Islet of Langerhans (tissue), 1 donor: Measurements from ENCODE around the gene PLXNA3.

ENCODE experiments used
- FAIRE-seq: peaks from one replicate; lab custom pipeline; 2011; peaks lifted over from hg19 to GRCh38; lab: Jason Lieb, UNC

PLXNA3 gene

DNA sequence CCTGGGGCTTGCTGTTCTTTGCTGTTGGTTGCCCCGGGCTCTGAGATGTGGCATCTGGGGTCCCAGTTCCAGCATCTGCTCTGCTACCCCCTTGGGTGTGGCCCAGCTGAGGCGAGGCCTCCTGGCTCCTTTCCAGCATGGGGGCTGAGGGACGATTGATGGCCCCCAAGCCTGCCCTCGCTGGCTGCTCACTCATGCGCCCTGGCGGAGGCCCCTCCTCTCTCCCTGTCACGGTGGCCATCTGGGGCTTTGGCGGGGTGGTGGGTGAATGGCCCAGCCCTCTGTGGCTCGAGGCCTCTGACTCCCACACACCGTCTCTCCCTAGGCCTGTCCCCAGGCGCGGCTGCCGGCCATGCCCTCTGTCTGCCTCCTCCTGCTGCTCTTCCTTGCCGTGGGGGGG lies 1.8 kb downstream of the PLXNA3 start:
- no peak for FAIRE-seq

DNA sequence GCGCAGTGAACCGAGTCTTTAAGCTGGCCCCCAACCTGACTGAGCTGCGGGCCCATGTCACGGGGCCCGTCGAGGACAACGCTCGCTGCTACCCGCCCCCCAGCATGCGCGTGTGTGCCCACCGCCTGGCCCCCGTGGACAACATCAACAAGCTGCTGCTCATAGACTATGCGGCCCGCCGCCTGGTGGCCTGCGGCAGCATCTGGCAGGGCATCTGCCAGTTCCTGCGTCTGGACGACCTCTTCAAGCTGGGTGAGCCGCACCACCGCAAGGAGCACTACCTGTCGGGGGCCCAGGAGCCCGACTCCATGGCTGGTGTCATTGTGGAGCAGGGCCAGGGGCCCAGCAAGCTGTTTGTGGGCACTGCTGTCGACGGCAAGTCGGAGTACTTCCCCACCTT lies 2.2 kb downstream of the PLXNA3 start:
- no peak for FAIRE-seq

DNA sequence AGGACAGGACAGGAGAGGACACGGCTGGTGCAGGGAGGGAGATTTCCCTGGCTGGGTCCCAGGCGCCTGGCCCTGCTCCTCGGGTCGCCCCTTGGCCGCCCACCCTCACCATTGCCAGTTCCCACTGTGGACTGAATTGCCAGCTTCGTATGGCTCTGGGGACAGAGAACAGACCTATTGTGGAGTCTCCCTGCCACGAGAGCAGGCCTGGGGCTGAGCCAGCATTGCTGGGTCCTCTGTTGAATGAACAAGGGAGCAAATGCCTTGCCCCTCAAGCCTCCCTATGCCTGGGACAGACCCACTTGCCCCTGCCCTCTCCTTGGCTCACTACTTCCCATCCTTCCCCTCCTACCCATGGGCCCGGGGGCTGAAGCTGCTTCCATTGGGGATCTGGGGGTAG lies 4.3 kb downstream of the PLXNA3 start:
- FAIRE-seq, result no peak

- no peak for FAIRE-seq
Measured at GRCh38 chrX:154463611-154464220, 5.6 kb downstream of the PLXNA3 start.

DNA sequence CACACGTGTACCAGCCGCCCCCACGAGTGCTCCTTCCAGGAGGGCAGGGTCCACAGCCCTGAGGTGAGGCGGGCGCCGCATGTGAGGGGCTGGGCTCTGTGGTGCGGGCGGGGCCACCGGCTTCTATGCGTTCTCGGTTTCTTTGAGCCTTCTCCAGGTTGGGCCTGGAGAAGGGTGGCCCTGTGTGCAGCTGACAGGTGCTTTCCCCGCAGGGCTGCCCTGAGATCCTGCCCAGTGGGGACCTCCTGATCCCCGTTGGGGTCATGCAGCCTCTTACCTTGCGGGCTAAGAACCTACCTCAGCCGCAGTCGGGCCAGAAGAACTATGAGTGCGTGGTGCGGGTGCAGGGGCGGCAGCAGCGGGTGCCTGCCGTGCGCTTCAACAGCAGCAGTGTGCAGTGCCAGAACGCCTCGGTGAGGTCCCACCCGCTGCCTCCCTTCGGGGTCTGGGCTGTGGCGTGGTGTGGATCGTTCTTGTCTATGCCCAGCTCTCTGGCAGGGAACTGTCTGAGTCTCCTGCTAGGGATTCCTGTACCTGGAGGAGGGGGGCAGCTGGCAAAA lies 6.8 kb downstream of the PLXNA3 start:
- no peak for FAIRE-seq

DNA sequence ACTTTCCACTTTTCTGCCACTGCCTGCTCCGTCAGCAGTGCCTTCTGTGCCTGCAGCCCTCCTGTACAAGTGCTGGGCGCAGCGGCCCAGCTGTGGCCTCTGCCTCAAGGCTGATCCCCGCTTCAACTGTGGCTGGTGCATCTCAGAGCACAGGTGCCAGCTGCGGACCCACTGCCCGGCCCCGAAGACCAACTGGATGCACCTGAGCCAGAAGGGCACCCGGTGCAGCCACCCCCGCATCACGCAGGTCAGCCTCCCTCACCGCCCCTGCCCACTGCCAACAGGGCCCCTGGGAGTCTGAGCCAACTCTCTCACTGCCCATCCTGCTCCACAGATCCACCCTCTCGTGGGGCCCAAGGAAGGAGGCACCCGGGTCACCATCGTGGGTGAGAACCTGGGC lies 7.5 kb downstream of the PLXNA3 start:
- FAIRE-seq, result no peak

DNA sequence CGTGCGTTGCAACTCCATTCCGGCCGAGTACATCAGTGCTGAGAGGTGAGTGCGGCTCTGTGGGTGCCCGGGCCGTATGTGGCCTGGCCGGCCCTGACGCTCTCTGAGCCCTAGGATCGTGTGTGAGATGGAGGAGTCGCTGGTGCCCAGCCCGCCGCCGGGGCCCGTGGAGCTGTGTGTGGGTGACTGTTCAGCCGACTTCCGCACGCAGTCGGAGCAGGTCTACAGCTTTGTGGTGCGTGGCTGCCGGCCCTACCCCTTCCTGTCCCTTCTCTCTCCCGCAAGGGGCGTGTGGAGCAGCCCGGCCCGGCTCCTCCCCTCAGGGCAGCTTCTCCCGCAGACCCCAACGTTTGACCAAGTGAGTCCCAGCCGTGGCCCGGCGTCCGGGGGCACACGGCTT lies 8.0 kb downstream of the PLXNA3 start:
- FAIRE-seq, result no peak

DNA sequence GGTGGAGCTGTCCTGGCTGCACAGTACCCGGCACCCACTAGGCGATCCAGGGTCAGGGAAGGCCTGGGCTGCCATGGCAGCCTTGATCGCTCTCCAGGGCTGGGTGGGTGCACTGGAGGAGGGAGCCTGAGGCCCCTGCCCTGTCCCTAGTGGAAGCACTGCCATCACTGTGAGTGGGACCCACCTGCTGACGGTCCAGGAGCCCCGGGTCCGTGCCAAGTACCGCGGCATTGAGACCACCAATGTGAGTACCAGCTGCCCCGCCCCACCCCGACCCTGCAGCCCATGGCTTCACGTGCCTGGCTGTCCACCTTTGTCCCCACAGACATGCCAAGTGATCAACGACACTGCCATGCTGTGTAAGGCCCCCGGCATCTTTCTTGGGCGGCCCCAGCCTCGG lies 8.8 kb downstream of the PLXNA3 start:
- FAIRE-seq, result no peak

- no peak for FAIRE-seq
Measured at GRCh38 chrX:154467556-154467955, 9.5 kb downstream of the PLXNA3 start.

- no peak for FAIRE-seq
Measured at GRCh38 chrX:154468217-154468616, 10.1 kb downstream of the PLXNA3 start.

DNA sequence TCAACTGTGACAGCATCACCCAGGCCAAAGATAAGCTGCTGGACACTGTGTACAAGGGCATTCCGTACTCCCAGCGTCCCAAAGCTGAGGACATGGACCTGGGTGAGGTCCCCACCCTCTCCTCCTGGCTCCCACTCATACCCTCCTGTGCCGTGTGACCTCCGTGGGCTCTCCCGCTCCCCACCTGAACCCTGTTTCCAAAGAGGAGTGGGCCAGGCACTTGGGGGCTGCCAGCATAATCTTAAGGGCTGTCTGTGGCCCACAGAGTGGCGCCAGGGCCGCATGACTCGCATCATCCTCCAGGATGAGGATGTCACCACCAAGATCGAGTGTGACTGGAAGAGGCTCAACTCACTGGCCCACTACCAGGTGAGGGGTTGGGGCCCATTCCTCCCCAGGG lies 11.0 kb downstream of the PLXNA3 start:
- FAIRE-seq, result no peak

DNA sequence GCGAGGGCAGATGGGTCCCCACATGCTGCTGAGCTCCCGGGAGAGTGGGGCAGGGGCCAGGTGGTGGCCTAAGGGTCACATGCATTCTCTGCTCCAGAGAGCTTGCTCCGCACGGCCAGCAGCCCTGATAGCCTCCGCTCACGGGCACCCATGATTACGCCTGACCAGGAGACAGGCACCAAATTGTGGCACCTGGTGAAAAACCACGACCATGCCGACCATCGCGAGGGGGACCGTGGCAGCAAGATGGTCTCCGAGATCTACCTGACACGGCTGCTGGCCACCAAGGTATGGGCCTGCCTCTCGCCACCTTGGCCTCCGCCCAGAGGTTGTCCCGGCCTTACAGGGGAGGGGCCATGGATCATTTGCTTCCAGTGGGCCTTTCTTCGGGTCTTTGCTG lies 11.8 kb downstream of the PLXNA3 start:
- FAIRE-seq, result no peak

- no peak for FAIRE-seq
Measured at GRCh38 chrX:154470434-154470833, 12.4 kb downstream of the PLXNA3 start.

- no peak for FAIRE-seq
Measured at GRCh38 chrX:154470914-154471568, 13.0 kb downstream of the PLXNA3 start.

- no peak for FAIRE-seq
Measured at GRCh38 chrX:154471839-154472684, 14.0 kb downstream of the PLXNA3 start.

GRCh38 chrX:154472685-154473632 lies 14.9 kb downstream of the PLXNA3 start:
- no peak for FAIRE-seq

DNA sequence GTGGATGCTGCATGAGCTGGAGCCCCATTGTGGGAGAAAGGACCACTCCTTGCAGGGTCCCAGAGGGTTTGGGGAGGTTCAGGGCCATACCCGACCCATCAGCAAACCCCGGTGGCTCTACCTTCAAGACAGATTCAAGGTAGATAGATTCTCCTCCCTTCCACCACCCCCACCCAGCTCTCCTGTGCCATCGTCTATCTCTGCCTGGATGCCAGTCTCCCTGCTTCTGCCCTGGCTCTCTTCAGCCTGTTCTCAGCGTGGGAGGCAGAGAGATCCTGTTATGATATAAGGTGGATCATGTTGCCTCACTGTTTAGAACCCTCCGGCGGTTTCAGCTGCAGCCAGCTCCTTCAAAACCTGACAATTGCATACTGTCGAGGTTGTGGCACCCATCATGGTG lies 15.6 kb downstream of the PLXNA3 start:
- no peak for FAIRE-seq

GRCh38 chrX:154476821-154477220 lies 18.7 kb downstream of the PLXNA3 start:
- no peak for FAIRE-seq

GRCh38 chrX:154477891-154478477 lies 19.9 kb downstream of the PLXNA3 start:
- no peak for FAIRE-seq

- FAIRE-seq, result no peak
Measured at GRCh38 chrX:154478728-154479622, 20.9 kb downstream of the PLXNA3 start, which contains the start of gene LAGE3. Gene LAGE3 (minus strand): TSS chrX:154479281. CDS start chrX:154478915, 366 bp downstream.
